A673 (cell line): ENCODE measurements around the gene SPACA4.

Experiments
- CTCF ChIP-seq: fragments of 300-800, 200-600 bp; sonication (generic); conservative IDR thresholded peaks from 2 replicates; pipeline ENCODE4 v1.5.1; 2017; ENCODE audit warnings: low read depth, mild to moderate bottlenecking, antibody characterized with exemption, low read length, moderate library complexity, mixed read lengths
- EZH2 ChIP-seq: fragments of 200-600 bp; sonication (generic); IDR thresholded peaks from 2 replicates; pipeline ENCODE4 v1.6.1; 2017; ENCODE audit warnings: borderline replicate concordance, low read depth, mild to moderate bottlenecking, mixed read lengths, antibody characterized with exemption, low read length; ENCODE audit not compliant: poor library complexity, severe bottlenecking

- no peak for TF ChIP-seq CTCF
- no peak for TF ChIP-seq EZH2
These were observed 45.1 kb downstream of the SPACA4 start for GRCh38 chr19:48651683-48652048.
